MM.1S (cell line): ENCODE data around the gene BCCIP.

Experiments
- EZH2 ChIP-seq: fragments of 300-600 bp; sonication (generic); optimal IDR thresholded peaks from 2 replicates; pipeline ENCODE3; 2017; ENCODE audit warnings: low read depth, mild to moderate bottlenecking, antibody characterized with exemption, low read length, mixed read lengths
- EZH2phosphoT487 ChIP-seq: fragments of 300-600 bp; sonication (generic); IDR thresholded peaks from 2 replicates; pipeline ENCODE4 v1.6.1; 2018; ENCODE audit warnings: antibody characterized with exemption, low read length
- TF ChIP-seq, protein P1 (sequence below): fragments of 300-600 bp; sonication (generic); IDR thresholded peaks from 2 replicates; pipeline ENCODE4 v1.5.1; 2016; ENCODE audit warnings: antibody characterized with exemption, low read length, mixed read lengths

- TF ChIP-seq EZH2 (no peak), EZH2phosphoT487 (no peak)
- TF ChIP-seq, protein P1, sequence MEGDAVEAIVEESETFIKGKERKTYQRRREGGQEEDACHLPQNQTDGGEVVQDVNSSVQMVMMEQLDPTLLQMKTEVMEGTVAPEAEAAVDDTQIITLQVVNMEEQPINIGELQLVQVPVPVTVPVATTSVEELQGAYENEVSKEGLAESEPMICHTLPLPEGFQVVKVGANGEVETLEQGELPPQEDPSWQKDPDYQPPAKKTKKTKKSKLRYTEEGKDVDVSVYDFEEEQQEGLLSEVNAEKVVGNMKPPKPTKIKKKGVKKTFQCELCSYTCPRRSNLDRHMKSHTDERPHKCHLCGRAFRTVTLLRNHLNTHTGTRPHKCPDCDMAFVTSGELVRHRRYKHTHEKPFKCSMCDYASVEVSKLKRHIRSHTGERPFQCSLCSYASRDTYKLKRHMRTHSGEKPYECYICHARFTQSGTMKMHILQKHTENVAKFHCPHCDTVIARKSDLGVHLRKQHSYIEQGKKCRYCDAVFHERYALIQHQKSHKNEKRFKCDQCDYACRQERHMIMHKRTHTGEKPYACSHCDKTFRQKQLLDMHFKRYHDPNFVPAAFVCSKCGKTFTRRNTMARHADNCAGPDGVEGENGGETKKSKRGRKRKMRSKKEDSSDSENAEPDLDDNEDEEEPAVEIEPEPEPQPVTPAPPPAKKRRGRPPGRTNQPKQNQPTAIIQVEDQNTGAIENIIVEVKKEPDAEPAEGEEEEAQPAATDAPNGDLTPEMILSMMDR, result no peak
Observed at GRCh38 chr10:125859128-125859817, 35.9 kb downstream of the BCCIP start.
